ENCODE data around the gene LRRC4B. TPM values are rescaled to one million over a fixed set of nuclear protein-coding genes. Genes with fewer than 3 reads are reported as not detected.

LRRC4B gene
- total and polyA plus RNA-seq, 2 of the 8 experiments (the other 6 are each of a cell fraction or from before 2014, with no cell fraction given), result 13.4 to 21.2 TPM

DNA sequence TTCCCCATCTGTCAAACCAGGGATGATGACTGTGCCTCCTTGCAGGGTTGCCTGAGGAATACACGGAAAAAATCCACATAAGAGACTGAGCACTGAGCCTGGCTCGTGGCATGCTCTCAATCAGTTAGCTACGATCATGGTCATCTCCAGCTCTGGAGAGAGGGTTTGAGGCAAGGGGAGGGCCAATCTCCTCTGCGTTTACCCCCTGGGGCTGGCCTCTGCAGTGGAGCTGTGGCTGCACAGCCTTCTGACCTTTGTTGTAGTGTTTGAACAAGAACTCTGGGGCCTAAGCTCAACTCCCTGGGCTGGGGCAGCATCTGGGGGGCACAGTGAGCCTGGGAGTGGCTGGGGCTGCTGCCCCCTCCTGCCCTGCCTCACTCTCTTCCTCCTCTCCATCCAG is 5.9 kb downstream of the LRRC4B start:
- H2AFZ ChIP-seq (ENCODE audit: low read length), result no peak overlapping the region
- peaks cover 6% of the 10 kb centered on the region; the same call in 1 of the 2 replicates for H3K79me1 ChIP-seq (ENCODE audit: low read depth, low read length)
- no peaks in the 10 kb centered on the region for H3K9me3 ChIP-seq (ENCODE audit: insufficient read depth in 2 of 2, low read depth in 1 of 2, low read length in 1 of 2)
- FAIRE-seq (no peak), DNase-seq (ENCODE audit: low read depth in 1 of 2, low spot score in 2 of 2) (no peak)
- no peak overlapping the region for H4K5ac ChIP-seq (ENCODE audit: insufficient read length, low read depth, low read length)
- CTCF ChIA-PET (ENCODE audit: partially characterized antibody), result interaction anchor here (1.0 to 10.6 kb wide), 3 partner anchors 10 to 194 kb away, joined by 3 to 269 read pairs (median 3); no protein-coding TSS in a partner anchor
- WGBS, 2 experiments (ENCODE audit: extremely low coverage in 1 of 2, insufficient coverage in 1 of 2, insufficient read length in 1 of 2, insufficient replicate concordance in 2 of 2, low coverage in 1 of 2, low lambda C conversion rate in 2 of 2, missing lambda C conversion rate in 1 of 2), result 75% methylated on average over 4 of the region's 4 CpGs; no CpG with 5 or more reads in 1 of the 2 experiments
- H2BK12ac ChIP-seq (ENCODE audit: low read depth, low read length), result no peak overlapping the region
- H2AK5ac ChIP-seq (ENCODE audit: low read depth, low read length), result no peak overlapping the region; the same call in 1 of the 2 replicates
- H2BK5ac ChIP-seq (ENCODE audit: low read depth, low read length), result no peak overlapping the region
- H2BK20ac ChIP-seq (ENCODE audit: low read length), result no peak overlapping the region
- H3K27ac ChIP-seq (ENCODE audit: low read depth, low read length), result no peak overlapping the region
- 0 out of 2 replicates have a peak overlapping the region, but pooled peaks have one; percentile 46 for H2BK15ac ChIP-seq (ENCODE audit: low read length)
- no peak overlapping the region for H3K4me2 ChIP-seq (ENCODE audit: insufficient read depth in 1 of 2, low read depth in 2 of 2, low read length in 2 of 2)
- H4K8ac ChIP-seq (ENCODE audit: extremely low read depth, insufficient read depth, low read length), result no peak overlapping the region; the same call in 1 of the 2 replicates
- H3K18ac ChIP-seq (ENCODE audit: extremely low read depth, low read length), result no peak overlapping the region; the same call in 1 of the 2 replicates
- peaks cover 11% of the 10 kb centered on the region; the same call in 1 of the 2 replicates for H3K23me2 ChIP-seq (ENCODE audit: low read depth, low read length)
- POLR2A ChIA-PET (ENCODE audit: partially characterized antibody), result interaction anchor here (1.0 kb wide), 1 partner anchor 243 kb away, joined by 3 read pairs; no protein-coding TSS in a partner anchor
- H3K27me3 ChIP-seq (replicated peaks in 1 of 4; ENCODE audit: control insufficient read depth in 3 of 4, extremely low read depth in 1 of 4, insufficient read depth in 3 of 4, low read length in 3 of 4), result peaks cover 5 to 38% (median 36%) of the 10 kb centered on the region in 4 experiments
- H3K14ac ChIP-seq (ENCODE audit: insufficient read length), result no peak overlapping the region
- no peak overlapping the region for H3K23ac ChIP-seq (ENCODE audit: insufficient read length)
- no peaks in the 10 kb centered on the region for H3K36me3 ChIP-seq (ENCODE audit: control insufficient read depth in 2 of 4, insufficient read depth in 4 of 4, low read length in 3 of 4)
- no peak overlapping the region for H3K4me3 ChIP-seq (ENCODE audit: extremely low read depth in 1 of 4, insufficient read depth in 2 of 4, low read depth in 3 of 4, low read length in 4 of 4)
- no peak overlapping the region for H2BK120ac ChIP-seq (replicated peaks; ENCODE audit: low read depth, low read length)
- H3K4ac ChIP-seq (replicated peaks; ENCODE audit: insufficient read length, low read depth, low read length), result no peak overlapping the region
- peaks cover 6 to 25% of the 10 kb centered on the region in 2 experiments for H4K20me1 ChIP-seq (replicated peaks in 1 of 2; ENCODE audit: control insufficient read depth in 1 of 2, insufficient read depth in 2 of 2, low read length in 2 of 2)
- no peak overlapping the region for H3K56ac ChIP-seq (replicated peaks; ENCODE audit: insufficient read length, low read depth, low read length)
- no peak overlapping the region for H3K9ac ChIP-seq (replicated peaks in 1 of 4; ENCODE audit: extremely low read depth in 1 of 4, low read depth in 3 of 4, low read length in 3 of 4)
- H3K4me1 ChIP-seq (replicated peaks in 1 of 4; ENCODE audit: control insufficient read depth in 3 of 4, insufficient read depth in 4 of 4, low read length in 3 of 4), result peaks cover 0 to 33% (median 16%) of the 10 kb centered on the region in 4 experiments; a peak in 6 of 7 replicates
- H4K91ac ChIP-seq (replicated peaks; ENCODE audit: insufficient read length, low read length), result no peak overlapping the region
- no peaks in the 10 kb centered on the region for H3K79me2 ChIP-seq (ENCODE audit: control insufficient read depth in 1 of 2, insufficient read depth in 2 of 2, low read length in 2 of 2)
- TF ChIP-seq, protein P1, sequence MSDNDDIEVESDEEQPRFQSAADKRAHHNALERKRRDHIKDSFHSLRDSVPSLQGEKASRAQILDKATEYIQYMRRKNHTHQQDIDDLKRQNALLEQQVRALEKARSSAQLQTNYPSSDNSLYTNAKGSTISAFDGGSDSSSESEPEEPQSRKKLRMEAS (IDR thresholded peaks at IDR 0.05), result no peak
- no peak for TF ChIP-seq POU5F1 (IDR thresholded peaks at IDR 0.05; ENCODE audit: low read depth, low read length)
- TF ChIP-seq SP1 (IDR thresholded peaks at IDR 0.05; ENCODE audit: low read depth, low read length), result no peak
- no peak for TF ChIP-seq KDM1A (IDR thresholded peaks at IDR 0.05; ENCODE audit: borderline replicate concordance, low read length)
- no peak for TF ChIP-seq CHD2 (IDR thresholded peaks at IDR 0.05; ENCODE audit: low read length)
- TF ChIP-seq, protein P2, sequence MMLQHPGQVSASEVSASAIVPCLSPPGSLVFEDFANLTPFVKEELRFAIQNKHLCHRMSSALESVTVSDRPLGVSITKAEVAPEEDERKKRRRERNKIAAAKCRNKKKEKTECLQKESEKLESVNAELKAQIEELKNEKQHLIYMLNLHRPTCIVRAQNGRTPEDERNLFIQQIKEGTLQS (IDR thresholded peaks at IDR 0.05; ENCODE audit: insufficient read depth, low read depth, low read length), result no peak
- no peak for TF ChIP-seq TCF12 (IDR thresholded peaks at IDR 0.05; ENCODE audit: low read depth, low read length)
- no peak for TF ChIP-seq CHD1 (IDR thresholded peaks at IDR 0.05; ENCODE audit: low read depth, low read length)
- no peak for TF ChIP-seq BACH1 (IDR thresholded peaks at IDR 0.05; ENCODE audit: low read length)
- no peak for TF ChIP-seq SUZ12 (IDR thresholded peaks at IDR 0.05; ENCODE audit: low read length)
- TF ChIP-seq PHF8 (conservative IDR thresholded peaks at IDR 0.05; ENCODE audit: low read depth, low read length), result no peak
- TF ChIP-seq RFX5 (IDR thresholded peaks at IDR 0.05; ENCODE audit: borderline replicate concordance, low read depth, low read length), result no peak
- no peak for TF ChIP-seq SIN3A (conservative IDR thresholded peaks at IDR 0.05 in 1 of 2, IDR thresholded peaks at IDR 0.05 in 1 of 2; ENCODE audit: low read depth in 1 of 2, low read length in 2 of 2)
- no peak for TF ChIP-seq CREB1 (IDR thresholded peaks at IDR 0.05)
